NB4 (cell line): ENCODE measurements around the gene RCE1.
A peak's percentile ranks its signal among the peaks of the same experiment; 100 is the strongest.

Experiments
- DNase-seq: peaks from one replicate; pipeline ENCODE4 v3.0.0; 2010; ENCODE audit warnings: low read depth
- H3K4me3 ChIP-seq: one replicate; pipeline ENCODE4 v1.5.1; 2011; ENCODE audit warnings: mild to moderate bottlenecking, low read depth, low read length, moderate library complexity
- CTCF ChIP-seq: IDR thresholded peaks from one replicate; pipeline ENCODE4 v1.5.1; 2012; ENCODE audit warnings: low read depth, low read length
- MYC ChIP-seq: IDR thresholded peaks from 2 replicates; pipeline ENCODE4 v1.6.1; 2011; ENCODE audit warnings: low read depth, low read length
- POLR2A ChIP-seq: IDR thresholded peaks from 2 replicates; pipeline ENCODE4 v1.6.1; 2011; ENCODE audit warnings: mild to moderate bottlenecking; ENCODE audit not compliant: insufficient read length; ENCODE audit errors: extremely low read depth
- TF ChIP-seq, protein P1 (sequence below): IDR thresholded peaks from 2 replicates; pipeline ENCODE4 v1.6.1; 2011; ENCODE audit warnings: low read depth, low read length

The RCE1 gene

DNA sequence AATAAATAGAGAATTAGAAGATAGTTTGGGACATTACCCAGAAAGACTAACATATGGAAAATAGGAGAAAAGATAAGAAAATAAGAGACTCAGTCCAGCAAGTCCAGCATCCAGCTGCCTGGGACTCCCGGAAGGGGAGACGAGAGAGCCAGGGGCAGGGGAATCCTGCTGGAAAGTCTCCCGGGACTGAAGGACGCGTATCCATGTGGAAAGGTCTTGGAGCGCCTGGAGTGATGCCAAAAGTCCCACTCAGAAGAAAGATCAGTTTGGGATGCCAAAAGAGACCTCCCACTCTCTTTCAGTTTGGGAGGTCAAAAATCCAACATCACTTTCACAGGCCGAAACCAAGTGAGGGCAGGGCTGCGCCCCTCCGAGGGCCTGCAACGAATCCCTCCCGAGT is 44.3 kb downstream of the RCE1 start:
- H3K4me3 ChIP-seq, result no peak overlapping the region
- TF ChIP-seq CTCF (no peak), MYC (no peak), POLR2A (no peak)
- TF ChIP-seq, protein P1, sequence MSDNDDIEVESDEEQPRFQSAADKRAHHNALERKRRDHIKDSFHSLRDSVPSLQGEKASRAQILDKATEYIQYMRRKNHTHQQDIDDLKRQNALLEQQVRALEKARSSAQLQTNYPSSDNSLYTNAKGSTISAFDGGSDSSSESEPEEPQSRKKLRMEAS, result no peak
- DNase-seq, result no peak

DNA sequence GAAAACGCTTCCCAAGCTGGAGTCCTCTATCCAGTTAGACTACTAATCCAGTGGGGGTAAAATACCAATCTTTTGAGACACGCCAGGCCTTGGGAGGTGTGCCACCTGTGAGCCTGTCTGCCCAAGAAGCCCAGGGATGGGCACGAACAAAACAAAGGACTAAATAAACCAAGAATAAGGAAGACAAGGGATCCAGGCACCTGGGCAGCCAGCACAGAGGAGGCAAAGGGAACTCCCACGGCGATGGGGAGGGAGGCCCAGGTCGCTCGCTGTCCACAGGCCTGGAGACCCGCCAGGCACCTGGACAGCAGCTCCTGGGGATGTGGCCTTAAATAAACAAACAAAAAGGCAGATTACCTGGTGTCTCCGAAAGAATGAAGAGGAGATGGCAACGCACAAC is 45.0 kb downstream of the RCE1 start:
- no peak overlapping the region for H3K4me3 ChIP-seq
- TF ChIP-seq MYC, result no peak
- no peak for TF ChIP-seq CTCF
- TF ChIP-seq POLR2A, result no peak
- TF ChIP-seq, protein P1, result no peak
- DNase-seq, result no peak

- no peak for TF ChIP-seq POLR2A
- no peak for TF ChIP-seq MYC
- no peak for DNase-seq
- no peak overlapping the region for H3K4me3 ChIP-seq
Observed at GRCh38 chr11:66889960-66890359, 46.7 kb downstream of the RCE1 start.

- TF ChIP-seq POLR2A, result no peak
- no peak for TF ChIP-seq CTCF
- TF ChIP-seq, protein P1, result peak; percentile 65
- 0 out of 2 replicates have a peak, but pooled peaks have one; percentile 42 for TF ChIP-seq MYC
- H3K4me3 ChIP-seq, result no peak overlapping the region
- DNase-seq, result peak; percentile 93
Observed at GRCh38 chr11:66891851-66892660, 48.8 kb downstream of the RCE1 start.

- no peak for TF ChIP-seq CTCF
- TF ChIP-seq, protein P1, result no peak
- TF ChIP-seq MYC, result no peak
- no peak for TF ChIP-seq POLR2A
- no peak for DNase-seq
Observed at GRCh38 chr11:66892911-66893310, 49.7 kb downstream of the RCE1 start.

DNA sequence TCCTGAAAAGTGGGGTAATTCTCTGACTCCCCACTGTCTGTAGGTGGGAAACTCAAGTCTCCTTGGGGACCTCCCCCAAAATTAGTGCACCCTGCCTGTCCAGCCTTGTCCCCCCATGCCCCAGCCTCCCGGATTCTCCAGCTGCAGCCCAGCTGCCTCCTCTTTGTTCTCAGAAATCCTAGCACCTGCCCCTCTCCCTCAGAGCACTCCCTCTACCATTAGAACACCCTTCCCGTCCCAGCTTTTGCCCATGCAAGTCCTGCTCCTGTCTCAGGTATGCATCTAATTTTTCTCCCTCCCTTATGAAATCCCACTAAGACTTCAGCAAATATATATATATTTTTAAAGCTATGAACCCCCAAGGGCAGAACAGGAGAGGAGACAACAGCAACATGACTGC is 50.9 kb downstream of the RCE1 start:
- TF ChIP-seq, protein P1, result no peak
- TF ChIP-seq MYC, result no peak
- no peak for TF ChIP-seq CTCF
- no peak for DNase-seq
- H3K4me3 ChIP-seq, result no peak overlapping the region

More at GRCh38 chr11:66892911-66893310, 49.7 kb downstream of the RCE1 start:
- no peak overlapping the region for H3K4me3 ChIP-seq
